T-helper 17 cell (primary cell): Measurements from ENCODE around the gene AFF2. TPM values are rescaled to one million over a fixed set of nuclear protein-coding genes. Genes with fewer than 3 reads are reported as not detected.

Experiments
- ATAC-seq: fragments of 150-1000 bp; cut with Tn5 transposase; 2 replicates; pipeline ENCODE4 v1.10.0; 2021; ENCODE audit warnings: mild to moderate bottlenecking, moderate library complexity
- DNase-seq, 3 donors: peaks; one replicate each; pipeline versions ENCODE4 v3.0.0 to v3.0.0-alpha.2; 2020 to 2021
- H3K9me3 ChIP-seq: one replicate; pipeline ENCODE4 v1.7.0; 2013; ENCODE audit warnings: low read length, mild to moderate bottlenecking; ENCODE audit not compliant: control insufficient read depth, poor library complexity, severe bottlenecking
- H3K27ac Mint-ChIP-seq: one replicate; pipeline ENCODE4 v1.8.0; 2022; ENCODE audit warnings: mild to moderate bottlenecking, moderate library complexity, mixed read lengths
- H3K27me3 Mint-ChIP-seq: one replicate; pipeline ENCODE4 v1.8.0; 2022; ENCODE audit warnings: mixed read lengths
- H3K36me3 Mint-ChIP-seq: one replicate; pipeline ENCODE4 v1.8.0; 2022; ENCODE audit warnings: low read depth, mixed read lengths
- H3K4me1 Mint-ChIP-seq: one replicate; pipeline ENCODE4 v1.8.0; 2022; ENCODE audit warnings: mild to moderate bottlenecking, mixed read lengths
- H3K4me3 Mint-ChIP-seq: one replicate; pipeline ENCODE4 v1.8.0; 2022; ENCODE audit warnings: mild to moderate bottlenecking, moderate library complexity, mixed read lengths
- total RNA-seq, 4 donors: library from RNA in 2 of 4; stranded (reverse) in 2 of 4; gene quantifications; one replicate each; pipeline ENCODE4 v1.2.3 and lab custom pipeline; 2022 to 2026

AFF2 gene
- total RNA-seq, 2 donors from 2014 or later = 0.31 to 0.90 TPM

GRCh38 chrX:148577741-148578140 is 77.3 kb downstream of the AFF2 start:
- H3K4me3 Mint-ChIP-seq = no peak overlapping the region
- H3K36me3 Mint-ChIP-seq = no peaks in the 10 kb centered on the region
- ATAC-seq (no peak), DNase-seq (no peak)
- H3K4me1 Mint-ChIP-seq = no peaks in the 10 kb centered on the region
- H3K27me3 Mint-ChIP-seq = no peaks in the 10 kb centered on the region
- no peaks in the 10 kb centered on the region for H3K9me3 ChIP-seq
- no peak overlapping the region for H3K27ac Mint-ChIP-seq

- DNase-seq (no peak), ATAC-seq (no peak)
- Mint-ChIP-seq H3K27ac (no peak overlapping the region), H3K4me1 (no peaks in the 10 kb centered on the region), H3K27me3 (no peaks in the 10 kb centered on the region), H3K36me3 (no peaks in the 10 kb centered on the region), H3K4me3 (no peak overlapping the region)
- H3K9me3 ChIP-seq = no peaks in the 10 kb centered on the region
These were observed 79.6 kb downstream of the AFF2 start for GRCh38 chrX:148580016-148580415.

GRCh38 chrX:148582353-148582752 is 81.9 kb downstream of the AFF2 start:
- ATAC-seq = no peak
- no peaks in the 10 kb centered on the region for H3K36me3 Mint-ChIP-seq
- no peaks in the 10 kb centered on the region for H3K9me3 ChIP-seq
- H3K4me3 Mint-ChIP-seq = no peak overlapping the region
- no peaks in the 10 kb centered on the region for H3K27me3 Mint-ChIP-seq
- H3K4me1 Mint-ChIP-seq = no peaks in the 10 kb centered on the region
- DNase-seq = no peak
- H3K27ac Mint-ChIP-seq = no peak overlapping the region

- no peaks in the 10 kb centered on the region for H3K36me3 Mint-ChIP-seq
- H3K9me3 ChIP-seq = no peaks in the 10 kb centered on the region
- no peak for DNase-seq
- H3K4me1 Mint-ChIP-seq = no peaks in the 10 kb centered on the region
- no peak for ATAC-seq
- H3K27ac Mint-ChIP-seq = no peak overlapping the region
- H3K4me3 Mint-ChIP-seq = no peak overlapping the region
- no peaks in the 10 kb centered on the region for H3K27me3 Mint-ChIP-seq
These were observed 88.4 kb downstream of the AFF2 start for GRCh38 chrX:148588649-148589310.

- DNase-seq (no peak), ATAC-seq (no peak)
- Mint-ChIP-seq H3K36me3 (no peaks in the 10 kb centered on the region), H3K27me3 (peaks cover 9% of the 10 kb centered on the region), H3K4me1 (no peaks in the 10 kb centered on the region), H3K27ac (no peak overlapping the region), H3K4me3 (no peak overlapping the region)
- H3K9me3 ChIP-seq = no peaks in the 10 kb centered on the region
These were observed 92.2 kb downstream of the AFF2 start for GRCh38 chrX:148592595-148592994.

GRCh38 chrX:148593146-148593545 is 92.7 kb downstream of the AFF2 start:
- Mint-ChIP-seq H3K27ac (no peak overlapping the region), H3K4me3 (no peak overlapping the region), H3K4me1 (no peaks in the 10 kb centered on the region), H3K36me3 (no peaks in the 10 kb centered on the region), H3K27me3 (peaks cover 9% of the 10 kb centered on the region)
- DNase-seq (no peak), ATAC-seq (no peak)
- H3K9me3 ChIP-seq = no peaks in the 10 kb centered on the region

- no peaks in the 10 kb centered on the region for H3K36me3 Mint-ChIP-seq
These were observed 93.6 kb downstream of the AFF2 start for GRCh38 chrX:148593987-148594386.

GRCh38 chrX:148599404-148599803 is 99.0 kb downstream of the AFF2 start:
- DNase-seq (no peak), ATAC-seq (no peak)
- H3K36me3 Mint-ChIP-seq = peaks cover 2% of the 10 kb centered on the region
- no peaks in the 10 kb centered on the region for H3K4me1 Mint-ChIP-seq
- peaks cover 14% of the 10 kb centered on the region for H3K27me3 Mint-ChIP-seq
- H3K27ac Mint-ChIP-seq = no peak overlapping the region
- no peak overlapping the region for H3K4me3 Mint-ChIP-seq
- no peaks in the 10 kb centered on the region for H3K9me3 ChIP-seq

More at GRCh38 chrX:148593987-148594386, 93.6 kb downstream of the AFF2 start:
- no peaks in the 10 kb centered on the region for H3K4me1 Mint-ChIP-seq
- H3K27ac Mint-ChIP-seq = no peak overlapping the region
- peaks cover 9% of the 10 kb centered on the region for H3K27me3 Mint-ChIP-seq
- ATAC-seq = no peak
- H3K4me3 Mint-ChIP-seq = no peak overlapping the region
- DNase-seq = no peak
- no peaks in the 10 kb centered on the region for H3K9me3 ChIP-seq

- H3K36me3 Mint-ChIP-seq = peaks cover 2% of the 10 kb centered on the region
These were observed 99.7 kb downstream of the AFF2 start for GRCh38 chrX:148600131-148600530.

GRCh38 chrX:148600581-148600980 is 100.2 kb downstream of the AFF2 start:
- Mint-ChIP-seq H3K27me3 (peaks cover 5% of the 10 kb centered on the region), H3K4me1 (no peaks in the 10 kb centered on the region), H3K36me3 (peaks cover 2% of the 10 kb centered on the region), H3K27ac (no peak overlapping the region), H3K4me3 (no peak overlapping the region)
- no peaks in the 10 kb centered on the region for H3K9me3 ChIP-seq
- DNase-seq (no peak), ATAC-seq (no peak)

More at GRCh38 chrX:148600131-148600530, 99.7 kb downstream of the AFF2 start:
- Mint-ChIP-seq H3K4me3 (no peak overlapping the region), H3K4me1 (no peaks in the 10 kb centered on the region), H3K27me3 (peaks cover 8% of the 10 kb centered on the region), H3K27ac (no peak overlapping the region)
- DNase-seq (no peak), ATAC-seq (no peak)
- H3K9me3 ChIP-seq = no peaks in the 10 kb centered on the region

- Mint-ChIP-seq H3K4me1 (no peaks in the 10 kb centered on the region), H3K27ac (no peak overlapping the region), H3K4me3 (no peak overlapping the region), H3K36me3 (peaks cover 2% of the 10 kb centered on the region), H3K27me3 (peaks cover 5% of the 10 kb centered on the region)
- no peak for ATAC-seq
- DNase-seq = no peak
- no peaks in the 10 kb centered on the region for H3K9me3 ChIP-seq
These were observed 100.6 kb downstream of the AFF2 start for GRCh38 chrX:148601034-148601433.

- DNase-seq (no peak), ATAC-seq (peak; percentile 21)
- no peaks in the 10 kb centered on the region for H3K36me3 Mint-ChIP-seq
These were observed 109.3 kb downstream of the AFF2 start for GRCh38 chrX:148609515-148610327.

GRCh38 chrX:148610328-148610698 is 109.9 kb downstream of the AFF2 start:
- DNase-seq (no peak), ATAC-seq (no peak)
- H3K4me1 Mint-ChIP-seq = no peaks in the 10 kb centered on the region
- no peaks in the 10 kb centered on the region for H3K9me3 ChIP-seq
- no peak overlapping the region for H3K4me3 Mint-ChIP-seq
- no peaks in the 10 kb centered on the region for H3K36me3 Mint-ChIP-seq
- H3K27me3 Mint-ChIP-seq = no peaks in the 10 kb centered on the region
- H3K27ac Mint-ChIP-seq = no peak overlapping the region

More at GRCh38 chrX:148609515-148610327, 109.3 kb downstream of the AFF2 start:
- no peaks in the 10 kb centered on the region for H3K9me3 ChIP-seq
- Mint-ChIP-seq H3K4me3 (no peak overlapping the region), H3K27me3 (no peaks in the 10 kb centered on the region), H3K27ac (no peak overlapping the region), H3K4me1 (no peaks in the 10 kb centered on the region)

GRCh38 chrX:148611993-148612392 is 111.6 kb downstream of the AFF2 start:
- DNase-seq (no peak), ATAC-seq (no peak)
- no peak overlapping the region for H3K27ac Mint-ChIP-seq
- no peaks in the 10 kb centered on the region for H3K9me3 ChIP-seq
- no peak overlapping the region for H3K4me3 Mint-ChIP-seq
- H3K27me3 Mint-ChIP-seq = no peaks in the 10 kb centered on the region
- no peaks in the 10 kb centered on the region for H3K4me1 Mint-ChIP-seq
- H3K36me3 Mint-ChIP-seq = no peaks in the 10 kb centered on the region
